Measurements from ENCODE around the gene TMCO4.

Gene TMCO4

GRCh38 chr1:19710825-19711611 lies 88.7 kb downstream of the TMCO4 start:
- DNase-seq, result no peak

DNA sequence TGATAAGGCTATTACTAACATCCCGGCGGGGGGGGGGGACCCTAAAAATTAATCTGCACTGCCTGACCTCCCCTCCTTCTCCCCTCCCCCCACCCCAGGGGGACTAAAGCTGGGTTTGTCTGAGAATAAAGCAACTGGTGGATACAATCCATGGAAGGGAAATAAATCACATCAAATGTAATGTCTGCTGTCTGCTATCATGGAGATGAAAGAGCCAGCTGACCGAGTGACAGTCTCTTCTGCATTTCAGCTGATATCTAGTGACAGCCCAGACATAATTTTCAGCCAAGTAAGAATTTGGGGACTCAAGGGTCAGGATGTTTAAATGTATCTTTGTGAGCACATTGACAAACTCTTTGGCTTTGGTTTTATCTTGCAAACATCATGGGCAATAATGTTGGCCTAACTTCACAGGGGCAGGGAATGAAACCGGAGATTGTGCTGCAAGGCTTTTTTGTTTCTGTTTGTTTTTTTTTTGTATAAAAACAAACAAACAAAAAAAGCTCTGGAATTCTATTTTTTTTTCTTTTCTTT lies 90.4 kb downstream of the TMCO4 start:
- DNase-seq, result no peak

DNA sequence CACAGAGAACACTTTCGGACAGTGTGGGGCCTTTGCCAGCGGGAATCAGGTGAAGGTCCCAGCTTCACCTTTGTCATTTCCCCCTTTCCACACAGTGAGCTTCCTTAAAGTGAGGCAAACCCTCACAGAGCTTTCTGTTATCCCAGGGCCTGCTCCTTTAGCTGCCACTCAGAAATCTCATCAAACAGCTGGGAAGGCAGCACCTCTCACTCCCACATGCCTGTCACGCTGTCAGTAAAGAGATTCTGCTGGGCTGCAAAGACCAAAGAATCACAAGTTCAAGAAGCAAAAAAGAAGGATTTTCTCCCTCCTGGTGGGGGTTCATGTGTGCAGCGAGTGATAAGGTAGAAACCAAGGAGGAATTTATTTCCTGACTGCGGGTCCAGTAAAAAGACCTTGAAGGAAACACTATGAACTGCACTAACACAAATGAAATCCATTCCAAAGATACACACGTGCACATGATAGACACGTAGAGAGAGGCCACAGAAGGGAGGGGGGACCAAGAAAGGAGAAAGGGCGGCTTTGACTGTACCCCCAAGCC lies 91.1 kb downstream of the TMCO4 start:
- DNase-seq, result no peak

GRCh38 chr1:19706136-19706535 lies 93.6 kb downstream of the TMCO4 start:
- no peak for DNase-seq

GRCh38 chr1:19705464-19705863 lies 94.3 kb downstream of the TMCO4 start:
- DNase-seq, result no peak

GRCh38 chr1:19704247-19705113 lies 95.2 kb downstream of the TMCO4 start:
- DNase-seq, result no peak

DNA sequence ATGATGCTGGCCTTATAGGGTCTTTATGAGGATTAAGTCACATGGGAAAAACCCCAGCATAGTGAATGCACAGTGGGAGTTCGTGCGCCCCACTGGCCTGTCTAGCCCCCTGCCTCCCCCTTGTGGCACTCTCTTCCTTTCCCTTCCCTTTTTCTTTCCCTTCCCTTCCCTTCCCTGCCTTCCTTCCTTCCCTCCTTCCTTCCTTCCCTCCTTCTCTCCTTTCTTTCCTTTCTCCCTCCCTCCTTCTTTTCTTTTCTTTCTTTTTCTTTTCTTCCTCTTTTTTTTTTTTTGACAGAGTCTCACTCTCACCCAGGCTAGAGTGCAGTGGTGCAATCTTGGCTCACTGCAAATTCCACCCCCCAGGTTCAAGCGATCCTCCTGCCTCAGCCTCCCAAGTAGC lies 96.4 kb downstream of the TMCO4 start:
- DNase-seq, result no peak

GRCh38 chr1:19700079-19700777 lies 99.5 kb downstream of the TMCO4 start:
- no peak for DNase-seq

- no peak for DNase-seq
These were observed 101.5 kb downstream of the TMCO4 start for GRCh38 chr1:19698181-19698580.

- DNase-seq, result no peak
These were observed 102.9 kb downstream of the TMCO4 start for GRCh38 chr1:19696820-19697219.

GRCh38 chr1:19695772-19696171 lies 103.9 kb downstream of the TMCO4 start:
- DNase-seq, result no peak

DNA sequence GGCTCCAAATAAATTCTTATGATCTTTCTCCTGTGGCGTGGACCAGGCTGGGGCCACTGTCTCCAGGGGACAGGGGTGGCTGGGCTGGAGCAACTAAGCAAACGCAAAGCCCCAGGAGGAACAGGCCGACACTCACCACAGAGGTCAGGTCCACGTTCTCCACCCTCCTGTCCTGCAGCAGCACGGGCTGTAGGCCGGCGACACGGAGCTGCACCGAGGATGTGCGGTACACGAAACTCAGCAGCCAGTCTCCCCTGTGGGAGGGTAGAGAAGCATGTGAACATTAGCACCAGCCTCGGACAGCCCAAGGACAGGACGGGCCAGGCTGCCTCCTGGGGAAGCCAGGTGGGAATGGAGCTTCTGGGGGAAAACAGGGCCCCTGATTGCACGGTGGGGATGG lies 105.4 kb downstream of the TMCO4 start:
- no peak for DNase-seq

GRCh38 chr1:19690342-19690741 lies 109.4 kb downstream of the TMCO4 start:
- no peak for DNase-seq

DNA sequence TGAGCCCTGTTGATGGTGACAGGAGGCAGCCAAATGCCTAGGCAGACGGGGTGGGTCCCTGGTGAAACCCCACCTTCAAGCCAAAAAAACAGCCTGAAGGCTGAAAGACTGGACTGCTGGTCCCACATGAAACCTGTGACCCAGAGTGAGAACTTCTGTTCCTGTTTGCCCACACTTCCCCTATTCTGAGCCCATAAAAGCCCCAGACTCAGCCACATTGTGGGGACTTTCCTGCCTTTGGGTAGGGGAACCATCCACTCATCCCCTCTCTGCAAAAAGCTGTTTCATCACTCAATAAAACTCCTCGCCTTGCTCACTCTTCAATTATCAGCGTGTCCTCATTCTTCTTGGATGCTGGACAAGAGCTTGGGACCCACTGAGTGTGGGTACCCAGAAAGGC lies 109.9 kb downstream of the TMCO4 start:
- no peak for DNase-seq

DNA sequence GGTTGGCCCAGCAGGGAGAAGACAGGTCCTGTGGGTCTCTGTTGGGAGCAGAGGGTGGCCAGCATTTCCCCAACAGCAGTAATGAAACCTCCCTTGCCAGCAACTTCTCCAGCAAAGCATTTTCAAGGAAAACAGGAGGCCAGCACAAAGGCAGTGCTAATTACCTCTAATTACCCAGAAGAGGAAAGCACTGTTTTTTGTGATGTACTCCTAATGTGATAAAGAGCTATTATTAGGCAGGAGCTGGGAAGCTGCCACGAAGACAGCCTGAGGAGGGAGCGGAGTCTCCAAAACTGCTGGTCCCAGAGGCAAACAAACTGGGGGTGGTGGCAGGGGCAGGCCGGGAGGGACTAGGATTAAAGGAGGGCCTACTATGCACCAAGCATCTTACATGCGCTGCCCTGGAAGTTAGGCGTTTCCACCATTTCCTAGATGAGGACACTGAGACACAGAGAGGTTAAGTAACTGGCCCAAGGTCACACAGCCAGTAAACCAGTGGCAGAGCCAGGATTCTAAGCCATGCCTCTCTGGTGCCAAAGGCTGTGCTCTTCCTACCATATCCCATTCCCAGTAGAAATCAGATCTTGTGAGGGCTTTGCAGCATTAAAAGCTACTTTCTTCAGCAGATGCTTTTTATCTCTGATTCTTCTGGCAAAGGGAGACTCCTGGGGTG lies 110.5 kb downstream of the TMCO4 start:
- DNase-seq, result no peak

DNA sequence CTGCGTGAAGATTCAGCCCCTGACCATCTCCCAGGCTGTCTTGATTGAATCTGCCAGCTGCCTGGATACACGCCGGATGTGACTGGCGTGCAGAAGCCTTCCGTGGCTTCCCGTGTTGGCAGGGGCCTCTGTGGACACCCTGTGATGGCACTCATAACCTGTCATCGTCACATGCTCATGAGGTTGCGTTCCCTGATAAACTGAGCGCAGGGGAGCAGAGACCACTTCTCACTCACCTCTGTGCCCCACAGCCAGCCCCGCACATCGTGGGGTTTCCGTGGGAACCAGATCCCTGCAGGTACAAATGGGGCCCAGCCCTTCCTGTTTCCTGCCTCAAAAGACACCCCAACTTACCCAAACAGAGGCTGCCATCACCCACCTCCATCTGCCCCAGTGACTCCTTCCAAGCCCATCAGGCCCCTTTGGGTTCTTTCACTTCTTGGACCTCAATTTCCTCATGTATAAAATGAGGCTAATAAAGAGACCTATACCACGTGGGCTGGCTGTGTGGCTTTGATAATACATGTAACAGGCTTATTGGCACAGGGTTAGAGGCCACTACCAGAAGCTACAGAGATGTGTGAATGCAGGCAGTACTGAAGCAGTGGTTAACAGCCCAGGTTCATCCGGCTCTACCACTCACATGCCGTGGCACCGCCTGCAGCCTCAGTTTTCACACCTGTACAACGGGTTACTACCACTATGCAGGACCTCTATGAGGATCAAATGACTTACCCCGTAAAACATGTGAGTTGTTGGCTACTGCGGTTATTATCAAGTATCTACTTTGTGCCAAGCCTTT lies 111.5 kb downstream of the TMCO4 start:
- no peak for DNase-seq

GRCh38 chr1:19687414-19687813 lies 112.3 kb downstream of the TMCO4 start:
- DNase-seq, result no peak

GRCh38 chr1:19685994-19686393 lies 113.7 kb downstream of the TMCO4 start:
- DNase-seq, result no peak

GRCh38 chr1:19684677-19685076 lies 115.0 kb downstream of the TMCO4 start:
- no peak for DNase-seq

DNA sequence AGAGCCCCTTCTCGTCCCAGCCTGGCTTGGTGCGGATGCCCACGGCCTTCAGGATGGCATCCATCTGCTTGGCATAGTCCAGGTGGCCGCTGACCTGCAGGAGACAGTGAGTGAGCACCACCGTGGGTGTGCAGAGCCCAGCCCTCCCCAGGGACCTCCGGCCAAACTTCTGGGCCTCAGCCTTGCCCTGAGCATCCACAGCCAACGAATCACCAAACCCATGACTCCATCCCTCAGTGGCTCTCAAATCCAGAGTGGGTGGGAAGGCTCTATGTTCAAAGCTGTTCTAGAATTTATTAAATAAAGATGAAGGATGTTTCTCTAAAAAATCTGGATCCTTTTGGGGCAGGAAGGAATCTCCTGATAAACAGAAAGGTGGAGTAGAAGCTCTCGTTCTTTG lies 116.4 kb downstream of the TMCO4 start:
- no peak for DNase-seq

DNA sequence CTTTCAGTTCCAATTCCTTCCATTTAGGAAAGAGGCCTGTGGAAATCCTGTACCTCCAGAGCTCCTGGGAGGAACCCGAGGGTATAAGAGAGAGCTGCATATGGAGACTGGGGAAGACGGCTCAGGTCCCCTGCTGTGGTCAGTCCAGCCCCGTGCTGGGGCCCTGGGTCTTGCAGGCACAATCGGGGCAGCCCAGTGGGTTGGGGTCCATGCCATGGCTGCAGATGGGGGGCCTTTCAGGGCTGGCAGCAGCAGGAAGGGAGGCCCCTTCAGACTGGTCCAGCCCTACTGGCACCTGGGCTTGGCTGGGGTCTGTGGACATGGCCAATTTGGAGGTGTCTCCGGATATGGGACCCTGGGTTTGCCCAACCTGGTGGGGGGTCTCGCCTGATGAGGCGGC lies 116.8 kb downstream of the TMCO4 start:
- no peak for DNase-seq

- no peak for DNase-seq
These were observed 117.5 kb downstream of the TMCO4 start for GRCh38 chr1:19682257-19682656.
